Panc1 (cell line): ENCODE results near the gene WNT1.

Source experiments
- CTCF ChIP-seq: fragments of 450-650 bp; IDR thresholded peaks from 2 replicates; pipeline ENCODE4 v1.5.1; 2017; ENCODE audit warnings: mild to moderate bottlenecking
- POLR2AphosphoS5 ChIP-seq: IDR thresholded peaks from 2 replicates; pipeline ENCODE4 v1.6.1; 2012; ENCODE audit warnings: mild to moderate bottlenecking, low read depth, low read length, moderate library complexity
- SIN3A ChIP-seq: IDR thresholded peaks from 2 replicates; pipeline ENCODE4 v1.6.1; 2012; ENCODE audit warnings: low read depth, mild to moderate bottlenecking, low read length, moderate library complexity, borderline replicate concordance; ENCODE audit not compliant: insufficient read depth
- TF ChIP-seq, protein P1 (sequence below), 2 experiments: IDR thresholded peaks; 2 replicates each; pipeline ENCODE4 v1.6.1; 2011 to 2012; ENCODE audit warnings: low read depth in 2 of 2, control low read depth in 1 of 2, low read length in 1 of 2, mild to moderate bottlenecking in 1 of 2, moderate library complexity in 1 of 2; ENCODE audit not compliant: insufficient read depth in 1 of 2

DNA sequence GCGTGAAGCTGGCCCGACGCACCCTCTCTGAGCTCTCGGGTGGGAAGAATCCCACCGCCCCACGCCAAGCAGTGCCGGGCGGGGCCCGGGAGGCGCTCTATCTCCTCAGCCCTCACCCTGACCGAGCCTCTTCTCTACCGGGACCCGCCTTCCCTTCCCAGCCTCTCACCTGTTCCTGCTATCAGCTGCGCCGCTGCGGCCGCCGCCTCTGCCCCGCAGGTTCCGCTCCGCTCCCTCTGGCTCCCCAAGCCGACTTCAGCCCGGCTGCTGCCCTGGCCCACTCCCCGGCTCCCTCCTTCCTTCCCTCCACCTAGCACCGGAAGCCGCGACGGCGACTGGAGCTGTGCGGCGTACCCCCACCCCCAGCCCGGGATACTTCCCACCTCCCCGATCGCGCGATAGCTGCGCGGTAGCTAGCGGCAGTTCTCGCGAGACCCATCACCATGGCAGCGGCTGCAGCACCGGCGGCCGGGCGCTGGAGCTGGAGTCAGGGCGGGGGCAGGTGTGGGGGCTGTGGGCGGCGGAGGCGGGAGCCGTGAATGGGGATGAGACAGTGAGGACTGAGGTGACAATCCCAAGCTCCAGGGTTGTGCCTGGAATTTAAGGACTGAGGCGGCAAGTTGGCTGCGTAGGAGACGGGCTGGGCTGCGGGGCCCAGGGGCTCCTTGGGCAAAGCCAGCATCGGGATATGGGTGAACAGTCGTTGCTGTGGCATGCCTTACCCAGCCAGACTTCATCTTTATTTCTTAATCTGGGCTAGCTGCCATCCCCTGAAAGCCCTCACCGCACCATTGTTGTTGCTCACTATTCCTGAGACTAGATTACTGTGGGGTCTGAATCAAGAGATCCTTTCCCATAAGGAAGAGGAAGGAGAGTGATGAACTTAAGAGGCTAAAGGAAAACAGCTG lies 20.7 kb upstream of the WNT1 start, which contains the start of gene ARF3:
- TF ChIP-seq CTCF (no peak), POLR2AphosphoS5 (peak; percentile 88), SIN3A (peak; percentile 98)
- TF ChIP-seq, protein P1, sequence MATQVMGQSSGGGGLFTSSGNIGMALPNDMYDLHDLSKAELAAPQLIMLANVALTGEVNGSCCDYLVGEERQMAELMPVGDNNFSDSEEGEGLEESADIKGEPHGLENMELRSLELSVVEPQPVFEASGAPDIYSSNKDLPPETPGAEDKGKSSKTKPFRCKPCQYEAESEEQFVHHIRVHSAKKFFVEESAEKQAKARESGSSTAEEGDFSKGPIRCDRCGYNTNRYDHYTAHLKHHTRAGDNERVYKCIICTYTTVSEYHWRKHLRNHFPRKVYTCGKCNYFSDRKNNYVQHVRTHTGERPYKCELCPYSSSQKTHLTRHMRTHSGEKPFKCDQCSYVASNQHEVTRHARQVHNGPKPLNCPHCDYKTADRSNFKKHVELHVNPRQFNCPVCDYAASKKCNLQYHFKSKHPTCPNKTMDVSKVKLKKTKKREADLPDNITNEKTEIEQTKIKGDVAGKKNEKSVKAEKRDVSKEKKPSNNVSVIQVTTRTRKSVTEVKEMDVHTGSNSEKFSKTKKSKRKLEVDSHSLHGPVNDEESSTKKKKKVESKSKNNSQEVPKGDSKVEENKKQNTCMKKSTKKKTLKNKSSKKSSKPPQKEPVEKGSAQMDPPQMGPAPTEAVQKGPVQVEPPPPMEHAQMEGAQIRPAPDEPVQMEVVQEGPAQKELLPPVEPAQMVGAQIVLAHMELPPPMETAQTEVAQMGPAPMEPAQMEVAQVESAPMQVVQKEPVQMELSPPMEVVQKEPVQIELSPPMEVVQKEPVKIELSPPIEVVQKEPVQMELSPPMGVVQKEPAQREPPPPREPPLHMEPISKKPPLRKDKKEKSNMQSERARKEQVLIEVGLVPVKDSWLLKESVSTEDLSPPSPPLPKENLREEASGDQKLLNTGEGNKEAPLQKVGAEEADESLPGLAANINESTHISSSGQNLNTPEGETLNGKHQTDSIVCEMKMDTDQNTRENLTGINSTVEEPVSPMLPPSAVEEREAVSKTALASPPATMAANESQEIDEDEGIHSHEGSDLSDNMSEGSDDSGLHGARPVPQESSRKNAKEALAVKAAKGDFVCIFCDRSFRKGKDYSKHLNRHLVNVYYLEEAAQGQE (IDR thresholded peaks at IDR 0.05; ENCODE audit: insufficient read depth in 1 of 2, low read depth in 2 of 2, low read length in 1 of 2), result no peak
